Stimulated activated CD4-positive, alpha-beta T cell treated with anti-CD3 and anti-CD28 coated beads, Interleukin-1b, Interleukin-23, amount 100 ng/mL, for 1 hour (primary cell): Measurements from ENCODE around the gene KCNMB4.

Source experiments
- DNase-seq, 2 donors: peaks; one replicate each; pipeline ENCODE4 v3.0.0-alpha.2; 2020; ENCODE audit warnings: low read depth in 2 of 2

The KCNMB4 gene

DNA sequence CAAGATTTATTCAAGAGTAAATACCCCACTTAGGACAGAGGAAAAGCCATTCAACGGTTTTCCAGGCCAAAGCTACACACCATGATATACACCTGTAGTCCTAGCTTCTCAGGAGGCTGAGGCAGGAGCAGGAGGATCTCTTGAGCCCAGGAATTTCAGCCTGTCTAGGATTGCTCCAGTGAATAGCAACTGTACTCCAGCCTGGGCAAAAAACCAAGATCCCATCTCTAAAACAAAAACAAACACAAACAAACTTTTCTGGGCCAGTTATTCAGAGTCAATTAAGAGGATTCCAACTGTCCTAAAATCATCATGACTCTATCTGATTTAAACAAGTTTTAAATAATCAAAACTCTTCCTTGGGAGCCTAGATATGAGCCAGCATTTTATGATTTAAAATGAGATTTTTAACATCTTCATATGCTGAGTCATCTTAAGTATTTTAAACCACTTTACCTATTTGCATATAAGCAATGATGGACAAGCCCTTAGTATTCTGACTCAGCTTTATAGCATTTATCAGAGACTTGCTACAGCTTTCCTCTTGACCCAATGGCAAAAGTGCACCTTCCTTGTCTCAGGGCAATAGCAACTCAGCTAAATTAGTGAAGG is 77.1 kb downstream of the KCNMB4 start:
- DNase-seq = no peak

DNA sequence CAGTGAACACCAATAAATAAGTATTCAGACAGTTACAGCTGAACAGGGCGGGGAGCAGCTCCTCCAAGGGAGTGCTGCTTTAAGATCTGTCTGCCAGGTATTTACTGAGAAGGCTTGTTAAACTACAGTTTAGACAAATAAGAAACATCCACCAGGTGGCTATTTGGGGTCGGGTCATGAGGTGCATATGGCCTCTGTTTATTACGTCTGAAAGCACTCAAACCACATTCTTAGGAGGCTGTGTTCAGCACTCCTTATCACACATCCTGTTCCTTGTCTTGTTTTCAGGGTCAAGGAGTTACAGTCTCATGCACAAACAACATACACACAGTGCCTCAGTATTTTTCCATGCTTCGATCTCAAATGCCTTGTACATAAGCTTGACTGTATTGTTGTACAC is 78.8 kb downstream of the KCNMB4 start:
- no peak for DNase-seq

DNA sequence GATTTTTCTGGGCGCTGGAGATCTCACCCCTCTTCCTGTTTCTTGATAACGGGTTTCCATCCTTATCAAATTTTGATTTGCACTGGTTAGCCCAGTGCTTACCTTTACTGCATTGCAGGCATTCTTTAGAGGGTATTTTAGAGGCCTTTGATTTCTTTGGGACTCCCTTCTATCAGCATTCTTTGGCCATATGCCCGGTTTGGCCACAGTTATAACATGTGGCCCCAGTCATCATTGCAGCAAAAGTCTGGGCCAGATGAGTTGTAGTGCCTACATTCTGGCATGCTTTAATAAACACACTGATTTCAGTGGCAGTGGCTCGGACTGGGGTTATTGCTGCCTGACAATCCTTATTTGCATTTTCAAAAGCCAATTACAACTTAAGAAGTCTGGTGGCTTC is 82.3 kb downstream of the KCNMB4 start:
- no peak for DNase-seq

DNA sequence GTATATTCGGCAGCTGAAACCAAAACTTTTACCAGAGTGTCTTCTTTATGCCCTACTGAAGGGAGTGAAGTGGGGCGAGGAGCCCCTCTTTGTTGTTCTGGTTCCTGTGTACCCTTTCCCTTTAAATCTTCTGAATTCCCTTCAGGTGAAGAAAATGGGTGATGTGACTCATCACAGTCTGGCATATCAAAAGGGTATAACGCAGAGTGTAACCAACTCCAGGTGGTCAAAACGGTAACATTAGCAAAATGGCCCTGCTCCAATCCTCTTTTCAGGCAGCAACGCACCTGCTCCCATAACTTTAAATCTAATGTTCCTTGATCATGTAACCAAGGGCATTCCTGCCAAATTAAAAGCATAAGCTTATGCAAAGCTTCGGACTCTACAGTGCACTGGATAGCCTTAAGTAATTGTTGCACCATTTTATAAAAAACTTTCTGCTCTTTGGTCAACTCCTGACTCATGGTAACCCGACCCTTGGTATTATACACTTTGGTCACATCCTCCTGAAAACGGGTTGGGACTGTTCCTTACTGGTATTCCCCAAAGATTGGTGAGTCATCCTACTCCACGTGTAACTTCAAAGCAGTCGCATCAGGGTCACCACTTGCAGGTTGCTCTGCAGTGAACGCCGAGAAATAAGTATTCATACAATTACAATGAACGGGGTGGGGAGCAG is 83.1 kb downstream of the KCNMB4 start:
- DNase-seq = no peak

DNA sequence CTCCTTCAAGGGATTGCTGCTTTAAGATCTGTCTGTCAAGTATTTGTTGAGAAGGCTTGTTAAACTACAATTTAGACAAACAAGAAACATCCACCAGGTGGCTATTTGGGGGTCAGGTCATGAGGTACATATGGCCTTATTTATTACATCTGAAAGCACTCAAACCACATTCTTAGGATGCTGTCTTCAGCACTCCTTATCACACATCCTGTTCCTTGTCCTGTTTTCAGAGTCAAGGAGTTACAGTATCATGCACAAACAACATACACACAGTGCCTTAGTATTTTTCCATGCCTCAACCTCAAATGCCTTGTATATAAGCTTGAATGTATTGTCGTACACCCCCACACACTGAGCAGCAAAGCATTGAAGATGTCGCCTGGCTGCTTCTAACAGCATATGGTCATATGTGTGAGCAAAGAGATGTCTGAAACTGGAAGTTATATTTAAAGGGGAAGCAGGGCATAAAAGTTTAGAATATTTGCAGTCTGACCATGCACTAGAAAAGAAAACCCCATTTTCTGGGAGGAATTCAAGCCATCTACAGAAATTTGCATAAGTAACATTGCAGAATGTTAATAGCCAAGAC is 83.8 kb downstream of the KCNMB4 start:
- no peak for DNase-seq

DNA sequence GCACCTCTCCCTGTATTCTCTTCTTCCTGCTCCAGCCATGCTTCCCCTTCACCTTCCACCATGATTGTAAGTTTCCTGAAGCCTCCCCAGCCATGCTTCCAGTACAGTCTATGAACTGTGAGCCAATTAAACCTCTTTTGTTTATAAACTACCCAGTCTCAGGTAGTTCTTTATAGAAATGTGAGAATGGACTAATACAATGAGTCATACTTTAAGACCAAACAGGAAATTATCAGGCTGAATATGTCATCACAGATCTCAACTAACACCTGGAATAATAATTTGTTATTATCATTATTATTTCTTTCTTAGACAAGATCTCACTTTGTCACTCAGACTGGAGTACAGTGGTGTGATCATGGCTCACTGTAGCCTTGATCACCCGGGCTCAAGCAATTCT is 85.4 kb downstream of the KCNMB4 start:
- DNase-seq = no peak

DNA sequence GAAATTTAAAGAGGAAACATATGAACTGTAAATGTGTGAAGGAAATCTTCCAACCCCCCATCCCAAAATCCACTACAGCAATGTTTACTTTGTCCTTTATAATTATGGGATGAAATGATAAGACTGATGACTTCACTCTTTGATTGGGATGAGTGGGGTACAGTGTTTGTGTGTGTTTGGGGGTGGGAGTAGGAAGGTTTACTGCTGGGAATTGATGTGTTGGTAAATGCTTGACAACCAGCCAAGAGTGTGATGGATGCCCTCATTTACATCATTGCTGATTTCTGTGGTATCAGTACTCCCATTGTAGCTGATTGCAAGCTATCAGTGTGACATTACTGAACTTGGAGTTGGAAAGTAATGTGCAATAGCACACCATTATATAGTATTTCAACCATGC is 90.9 kb downstream of the KCNMB4 start:
- DNase-seq = no peak

DNA sequence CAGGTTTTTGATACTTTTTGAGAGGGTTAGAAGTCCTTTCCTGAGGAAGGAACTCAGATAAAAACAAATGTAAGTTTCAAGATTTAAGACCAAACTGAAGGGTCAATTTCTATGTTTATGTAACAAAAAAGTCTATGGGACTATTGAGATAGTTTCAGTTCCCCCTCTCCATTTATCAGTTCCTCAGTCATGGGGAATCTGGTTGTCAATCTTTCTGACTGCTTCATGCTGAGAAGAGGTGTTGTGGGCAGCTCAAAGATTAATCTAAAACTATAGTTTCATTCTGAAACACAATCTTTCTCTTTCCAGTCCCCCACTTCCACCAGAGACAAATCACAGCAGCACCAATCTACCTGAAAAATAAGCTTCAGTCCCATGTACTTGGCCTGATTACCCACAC is 93.7 kb downstream of the KCNMB4 start:
- DNase-seq = no peak

DNA sequence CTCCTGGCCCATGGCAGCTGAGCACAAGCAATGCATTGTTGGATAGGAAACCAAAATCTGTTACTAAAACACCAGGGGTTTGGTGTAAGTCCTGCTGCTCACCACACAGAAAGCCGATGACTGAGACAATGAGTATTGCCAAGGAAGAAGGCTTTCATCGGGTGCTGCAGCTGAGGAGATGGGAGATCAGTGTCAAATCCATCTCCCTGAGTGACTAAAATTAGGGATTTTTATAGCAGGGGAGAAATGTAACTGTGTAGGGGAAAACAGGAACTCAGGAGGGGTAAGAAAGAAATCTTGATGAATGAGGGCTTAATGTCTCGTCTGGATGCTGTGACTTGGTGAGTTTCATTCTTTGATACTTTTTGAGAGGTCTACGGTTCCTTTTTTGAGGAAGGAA is 97.9 kb downstream of the KCNMB4 start:
- DNase-seq = no peak

DNA sequence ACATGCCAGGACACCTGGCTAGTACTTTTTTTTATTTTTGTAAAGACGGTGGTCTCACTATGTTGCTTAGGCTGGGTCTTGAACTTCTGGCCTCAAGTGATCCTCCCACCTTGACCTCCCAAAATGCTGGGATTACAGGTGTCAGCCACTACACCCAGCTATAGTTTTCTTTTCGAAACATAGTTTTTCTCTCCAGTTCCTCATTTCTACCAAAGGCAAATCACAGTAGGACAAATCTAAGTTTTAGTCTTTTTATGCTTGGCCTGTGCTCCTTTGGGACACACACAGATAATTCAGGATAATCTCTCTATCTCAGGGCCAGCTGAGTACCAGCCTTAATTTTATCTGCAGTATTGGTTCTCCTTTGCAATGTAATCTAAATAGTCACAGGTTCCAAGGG is 100.7 kb downstream of the KCNMB4 start:
- DNase-seq = no peak

DNA sequence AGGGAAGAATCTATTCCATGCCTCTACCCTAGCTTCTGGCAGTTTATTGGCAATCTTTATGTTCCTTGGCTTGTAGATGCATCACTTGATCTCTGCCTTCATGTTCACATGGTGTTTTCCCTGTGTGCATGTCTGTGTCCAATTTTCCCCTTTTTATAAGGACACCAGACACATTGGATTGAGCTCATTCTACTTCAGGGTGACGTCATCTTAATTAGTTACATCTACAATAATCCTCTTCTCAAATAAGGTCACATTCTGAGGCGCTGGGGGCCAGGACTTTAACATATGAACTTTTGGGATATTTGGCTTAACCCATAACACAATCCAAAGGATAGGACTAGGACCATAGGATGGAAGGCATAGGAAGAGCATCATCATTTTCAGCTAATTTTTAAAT is 101.4 kb downstream of the KCNMB4 start:
- DNase-seq = no peak

DNA sequence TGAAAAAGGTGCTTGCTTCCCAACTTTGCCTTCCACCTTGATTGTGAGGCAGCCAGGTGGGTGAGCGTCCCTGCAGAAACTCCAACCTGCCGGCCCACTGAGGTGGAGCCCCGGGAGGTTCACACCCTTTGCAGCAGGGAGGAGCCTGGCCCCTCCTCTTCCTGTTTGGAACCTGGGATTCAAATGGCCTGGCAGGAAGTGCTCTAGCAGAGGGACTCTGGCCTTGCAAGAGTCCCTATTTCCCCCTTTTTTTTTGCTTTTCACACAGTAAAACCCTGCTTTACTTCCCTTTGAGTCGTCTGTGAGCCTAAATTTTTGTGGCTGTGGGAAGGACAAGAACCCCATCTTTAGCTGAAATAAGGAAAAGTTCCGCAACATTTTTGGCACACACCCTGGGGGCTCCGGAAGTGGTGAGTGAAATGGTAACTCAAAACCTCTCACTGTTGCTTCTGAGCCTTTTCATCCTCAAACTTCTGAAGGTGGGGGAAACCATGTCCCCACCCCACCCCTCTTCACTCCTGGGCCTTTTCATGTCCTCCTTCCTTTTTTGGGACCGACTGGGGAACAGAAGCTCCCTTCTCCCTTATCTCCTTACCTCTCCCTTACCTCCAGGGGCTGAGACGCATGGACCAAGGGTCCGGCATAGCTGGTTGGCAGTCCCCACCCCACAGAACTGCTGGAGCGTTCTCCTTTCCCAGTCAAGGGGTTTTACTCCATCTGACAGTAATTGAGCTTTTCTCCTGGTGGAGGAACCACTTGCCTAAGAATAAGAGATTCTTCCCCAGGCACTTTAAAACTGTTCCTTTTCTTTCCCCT is 102.0 kb downstream of the KCNMB4 start:
- DNase-seq = no peak

DNA sequence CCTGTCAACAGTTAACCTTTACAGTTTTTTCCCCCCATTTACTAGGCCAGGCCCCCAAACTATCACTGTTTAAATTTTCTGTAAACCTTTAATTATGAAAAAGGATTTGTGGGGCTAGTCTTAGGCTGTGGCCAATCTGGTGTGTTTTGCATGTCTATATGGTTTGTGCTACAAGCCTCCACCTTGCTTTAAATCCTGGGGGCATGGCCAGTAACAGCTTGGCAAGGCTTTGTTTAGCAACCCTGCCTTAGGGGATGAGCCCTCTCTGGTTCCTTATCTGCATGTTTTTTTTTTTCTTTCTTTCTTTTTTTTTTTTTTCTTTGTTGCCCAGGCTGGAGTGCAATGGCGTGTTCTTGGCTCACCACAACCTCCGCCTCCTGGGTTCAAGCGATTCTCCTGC is 102.7 kb downstream of the KCNMB4 start:
- DNase-seq = no peak

DNA sequence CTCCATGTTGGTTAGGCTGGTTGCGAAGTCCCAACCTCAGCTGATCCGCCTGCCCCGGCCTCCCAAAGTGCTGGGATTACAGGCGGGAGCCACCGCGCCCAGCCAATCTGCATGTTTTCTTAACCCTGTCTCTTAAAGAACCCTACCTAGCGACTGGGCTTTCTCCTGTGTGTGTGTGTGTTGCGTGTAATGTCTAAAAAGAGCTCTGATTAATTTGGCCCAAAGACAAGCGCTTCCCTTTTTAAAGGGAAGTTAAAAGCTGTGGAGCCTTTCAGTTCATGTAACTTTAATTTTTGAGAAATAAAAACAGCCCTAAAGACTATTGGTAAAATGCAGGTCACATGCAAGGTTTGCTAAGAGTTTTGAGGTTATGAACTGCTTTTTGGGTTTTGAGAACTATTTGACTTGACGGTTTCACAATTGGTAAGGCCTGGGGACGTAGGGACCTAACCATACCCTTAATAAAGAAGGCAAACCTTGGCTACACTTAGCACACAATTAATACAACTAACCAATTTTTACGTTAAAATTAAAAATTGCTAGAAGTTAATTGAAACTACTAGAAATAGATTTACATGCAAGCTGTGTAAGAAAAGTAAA is 103.2 kb downstream of the KCNMB4 start:
- no peak for DNase-seq

DNA sequence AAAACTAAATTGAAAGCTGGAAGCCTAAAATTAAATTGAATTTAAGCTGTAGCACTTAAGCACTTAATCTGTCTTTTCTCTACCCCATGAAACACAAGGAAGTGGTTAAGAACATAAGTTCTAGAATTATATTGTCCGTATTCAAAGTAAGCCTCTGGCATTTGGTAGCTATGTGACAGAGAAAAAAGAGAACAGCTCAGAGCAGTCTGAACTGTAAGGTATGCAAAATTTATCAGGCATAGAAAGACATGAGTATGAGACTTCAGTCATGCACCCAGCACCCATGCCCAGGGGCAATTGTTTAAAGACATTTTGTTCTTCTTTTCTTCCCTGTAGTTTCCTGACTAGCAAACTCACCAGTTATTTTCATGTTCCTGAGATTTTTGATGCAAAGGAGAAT is 116.7 kb downstream of the KCNMB4 start:
- DNase-seq = no peak
